ENCODE measurements around the gene IFNL3. TPM values are rescaled to one million over a fixed set of nuclear protein-coding genes. Genes with fewer than 3 reads are reported as not detected.
"Not testable (repeated sequence)": the region's sequence is repeated elsewhere in the genome, so short reads cannot be mapped to it uniquely, and the experiment has no call there.

IFNL3 gene
- total and polyA plus RNA-seq, 2 donors: 0.07 TPM; not detected in 1

GRCh38 chr19:39245166-39245565, 360 bp upstream of the IFNL3 start:
- H3K27me3 ChIP-seq (ENCODE audit: control insufficient read depth in 2 of 2, insufficient read depth in 1 of 2, low read length in 1 of 2): peaks cover 9 to 35% of the 10 kb centered on the region in 2 donors
- DNase-seq (ENCODE audit: low read depth in 6 of 9, low spot score in 9 of 9); H3K36me3 ChIP-seq (ENCODE audit: control insufficient read depth in 2 of 2, insufficient read depth in 2 of 2, low read length in 1 of 2): not testable (repeated sequence)

GRCh38 chr19:39243741-39244140, 1.1 kb downstream of the IFNL3 start:
- not testable (repeated sequence) for H3K4me3 ChIP-seq (ENCODE audit: low read length in 2 of 2); DNase-seq (ENCODE audit: low read depth in 6 of 9, low spot score in 9 of 9)

More at GRCh38 chr19:39245166-39245565, 360 bp upstream of the IFNL3 start:
- H3K27ac ChIP-seq (ENCODE audit: low read depth in 1 of 2, low read length in 1 of 2); H3K4me1 ChIP-seq (ENCODE audit: control insufficient read depth in 2 of 2, insufficient read depth in 2 of 2, low read length in 2 of 2); H3K4me3 ChIP-seq (ENCODE audit: low read length in 2 of 2); H3K9me3 ChIP-seq (ENCODE audit: control insufficient read depth in 2 of 2, insufficient read depth in 1 of 2, low read length in 1 of 2): not testable (repeated sequence)
- no CpG with 5 or more reads among the region's 1 CpG for WGBS

GRCh38 chr19:39240421-39240820, 4.4 kb downstream of the IFNL3 start:
- WGBS: 98% methylated on average over 7 of the region's 7 CpGs

More at GRCh38 chr19:39243741-39244140, 1.1 kb downstream of the IFNL3 start:
- not testable (repeated sequence) for H3K27ac ChIP-seq (ENCODE audit: low read depth in 1 of 2, low read length in 1 of 2); H3K9me3 ChIP-seq (ENCODE audit: control insufficient read depth in 2 of 2, insufficient read depth in 1 of 2, low read length in 1 of 2); H3K4me1 ChIP-seq (ENCODE audit: control insufficient read depth in 2 of 2, insufficient read depth in 2 of 2, low read length in 2 of 2); H3K36me3 ChIP-seq (ENCODE audit: control insufficient read depth in 2 of 2, insufficient read depth in 2 of 2, low read length in 1 of 2)
- 94% methylated on average over 13 of the region's 13 CpGs for WGBS
- H3K27me3 ChIP-seq (ENCODE audit: control insufficient read depth in 2 of 2, insufficient read depth in 1 of 2, low read length in 1 of 2): peaks cover 9 to 20% of the 10 kb centered on the region in 2 donors

GRCh38 chr19:39238944-39239343, 5.9 kb downstream of the IFNL3 start:
- Histone ChIP-seq H3K9me3 (ENCODE audit: control insufficient read depth in 2 of 2, insufficient read depth in 1 of 2, low read length in 1 of 2) (no peaks in the 10 kb centered on the region), H3K4me1 (ENCODE audit: control insufficient read depth in 2 of 2, insufficient read depth in 2 of 2, low read length in 2 of 2) (peaks cover 5 to 7% of the 10 kb centered on the region in 2 donors), H3K4me3 (ENCODE audit: low read length in 2 of 2) (no peak overlapping the region), H3K36me3 (ENCODE audit: control insufficient read depth in 2 of 2, insufficient read depth in 2 of 2, low read length in 1 of 2) (no peaks in the 10 kb centered on the region), H3K27me3 (ENCODE audit: control insufficient read depth in 2 of 2, insufficient read depth in 1 of 2, low read length in 1 of 2) (peaks cover 0 to 3% of the 10 kb centered on the region in 2 donors), H3K27ac (ENCODE audit: low read depth in 1 of 2, low read length in 1 of 2) (no peak overlapping the region)
- no peak for DNase-seq (ENCODE audit: low read depth in 6 of 9, low spot score in 9 of 9)
- 98% methylated on average over 6 of the region's 6 CpGs for WGBS

More at GRCh38 chr19:39240421-39240820, 4.4 kb downstream of the IFNL3 start:
- peaks cover 0 to 3% of the 10 kb centered on the region in 2 donors for H3K27me3 ChIP-seq (ENCODE audit: control insufficient read depth in 2 of 2, insufficient read depth in 1 of 2, low read length in 1 of 2)
- DNase-seq (ENCODE audit: low read depth in 6 of 9, low spot score in 9 of 9): no peak
- H3K4me3 ChIP-seq (ENCODE audit: low read length in 2 of 2): no peak overlapping the region
- no peak overlapping the region for H3K27ac ChIP-seq (ENCODE audit: low read depth in 1 of 2, low read length in 1 of 2)
- no peaks in the 10 kb centered on the region for H3K36me3 ChIP-seq (ENCODE audit: control insufficient read depth in 2 of 2, insufficient read depth in 2 of 2, low read length in 1 of 2)
- H3K9me3 ChIP-seq (ENCODE audit: control insufficient read depth in 2 of 2, insufficient read depth in 1 of 2, low read length in 1 of 2): no peaks in the 10 kb centered on the region
- peaks cover 5 to 7% of the 10 kb centered on the region in 2 donors for H3K4me1 ChIP-seq (ENCODE audit: control insufficient read depth in 2 of 2, insufficient read depth in 2 of 2, low read length in 2 of 2)

GRCh38 chr19:39238209-39238608, 6.6 kb downstream of the IFNL3 start:
- peaks cover 5 to 7% of the 10 kb centered on the region in 2 donors for H3K4me1 ChIP-seq (ENCODE audit: control insufficient read depth in 2 of 2, insufficient read depth in 2 of 2, low read length in 2 of 2)
- H3K4me3 ChIP-seq (ENCODE audit: low read length in 2 of 2): no peak overlapping the region
- DNase-seq (ENCODE audit: low read depth in 6 of 9, low spot score in 9 of 9): no peak
- no peak overlapping the region for H3K27ac ChIP-seq (ENCODE audit: low read depth in 1 of 2, low read length in 1 of 2)
- 94% methylated on average over 6 of the region's 6 CpGs for WGBS
- no peaks in the 10 kb centered on the region for H3K9me3 ChIP-seq (ENCODE audit: control insufficient read depth in 2 of 2, insufficient read depth in 1 of 2, low read length in 1 of 2)
- no peaks in the 10 kb centered on the region for H3K36me3 ChIP-seq (ENCODE audit: control insufficient read depth in 2 of 2, insufficient read depth in 2 of 2, low read length in 1 of 2)
- H3K27me3 ChIP-seq (ENCODE audit: control insufficient read depth in 2 of 2, insufficient read depth in 1 of 2, low read length in 1 of 2): peaks cover 0 to 3% of the 10 kb centered on the region in 2 donors

- Histone ChIP-seq H3K4me3 (ENCODE audit: low read length in 2 of 2) (peak overlapping the region in 1 of 2 donors; percentile 26), H3K4me1 (ENCODE audit: control insufficient read depth in 2 of 2, insufficient read depth in 2 of 2, low read length in 2 of 2) (peaks cover 5 to 7% of the 10 kb centered on the region in 2 donors), H3K27ac (ENCODE audit: low read depth in 1 of 2, low read length in 1 of 2) (no peak overlapping the region), H3K36me3 (ENCODE audit: control insufficient read depth in 2 of 2, insufficient read depth in 2 of 2, low read length in 1 of 2) (no peaks in the 10 kb centered on the region), H3K9me3 (ENCODE audit: control insufficient read depth in 2 of 2, insufficient read depth in 1 of 2, low read length in 1 of 2) (no peaks in the 10 kb centered on the region), H3K27me3 (ENCODE audit: control insufficient read depth in 2 of 2, insufficient read depth in 1 of 2, low read length in 1 of 2) (peaks cover 0 to 4% of the 10 kb centered on the region in 2 donors)
- peak in 4 of 9 donors; percentile 11 to 47 (median 24) for DNase-seq (ENCODE audit: low read depth in 6 of 9, low spot score in 9 of 9)
- 39% methylated on average over 22 of the region's 22 CpGs for WGBS
Observed at GRCh38 chr19:39237200-39238184, 7.3 kb downstream of the IFNL3 start.

GRCh38 chr19:39236527-39236926, 8.3 kb downstream of the IFNL3 start:
- H3K4me1 ChIP-seq (ENCODE audit: control insufficient read depth in 2 of 2, insufficient read depth in 2 of 2, low read length in 2 of 2): peaks cover 5 to 7% of the 10 kb centered on the region in 2 donors
- no peaks in the 10 kb centered on the region for H3K9me3 ChIP-seq (ENCODE audit: control insufficient read depth in 2 of 2, insufficient read depth in 1 of 2, low read length in 1 of 2)
- 82% methylated on average over 12 of the region's 12 CpGs for WGBS
- H3K36me3 ChIP-seq (ENCODE audit: control insufficient read depth in 2 of 2, insufficient read depth in 2 of 2, low read length in 1 of 2): no peaks in the 10 kb centered on the region
- peaks cover 0 to 4% of the 10 kb centered on the region in 2 donors for H3K27me3 ChIP-seq (ENCODE audit: control insufficient read depth in 2 of 2, insufficient read depth in 1 of 2, low read length in 1 of 2)
- DNase-seq (ENCODE audit: low read depth in 6 of 9, low spot score in 9 of 9): no peak
- H3K4me3 ChIP-seq (ENCODE audit: low read length in 2 of 2): no peak overlapping the region
- no peak overlapping the region for H3K27ac ChIP-seq (ENCODE audit: low read depth in 1 of 2, low read length in 1 of 2)

- no peak overlapping the region for H3K27ac ChIP-seq (ENCODE audit: low read depth in 1 of 2, low read length in 1 of 2)
Observed at GRCh38 chr19:39232708-39233107, 12.1 kb downstream of the IFNL3 start.

GRCh38 chr19:39230096-39230764, 14.6 kb downstream of the IFNL3 start:
- WGBS: 99% methylated on average over 2 of the region's 2 CpGs
- Histone ChIP-seq H3K9me3 (ENCODE audit: control insufficient read depth in 2 of 2, insufficient read depth in 1 of 2, low read length in 1 of 2) (no peaks in the 10 kb centered on the region), H3K4me1 (ENCODE audit: control insufficient read depth in 2 of 2, insufficient read depth in 2 of 2, low read length in 2 of 2) (no peaks in the 10 kb centered on the region), H3K36me3 (ENCODE audit: control insufficient read depth in 2 of 2, insufficient read depth in 2 of 2, low read length in 1 of 2) (no peaks in the 10 kb centered on the region), H3K27me3 (ENCODE audit: control insufficient read depth in 2 of 2, insufficient read depth in 1 of 2, low read length in 1 of 2) (peaks cover 0 to 2% of the 10 kb centered on the region in 2 donors), H3K4me3 (ENCODE audit: low read length in 2 of 2) (no peak overlapping the region), H3K27ac (ENCODE audit: low read depth in 1 of 2, low read length in 1 of 2) (no peak overlapping the region)
- DNase-seq (ENCODE audit: low read depth in 6 of 9, low spot score in 9 of 9): no peak

More at GRCh38 chr19:39232708-39233107, 12.1 kb downstream of the IFNL3 start:
- DNase-seq (ENCODE audit: low read depth in 6 of 9, low spot score in 9 of 9): no peak
- Histone ChIP-seq H3K4me3 (ENCODE audit: low read length in 2 of 2) (no peak overlapping the region), H3K36me3 (ENCODE audit: control insufficient read depth in 2 of 2, insufficient read depth in 2 of 2, low read length in 1 of 2) (no peaks in the 10 kb centered on the region), H3K27me3 (ENCODE audit: control insufficient read depth in 2 of 2, insufficient read depth in 1 of 2, low read length in 1 of 2) (peaks cover 0 to 4% of the 10 kb centered on the region in 2 donors), H3K4me1 (ENCODE audit: control insufficient read depth in 2 of 2, insufficient read depth in 2 of 2, low read length in 2 of 2) (peaks cover under 1 to 2% of the 10 kb centered on the region in 2 donors), H3K9me3 (ENCODE audit: control insufficient read depth in 2 of 2, insufficient read depth in 1 of 2, low read length in 1 of 2) (no peaks in the 10 kb centered on the region)
- 97% methylated on average over 5 of the region's 5 CpGs for WGBS

Measured in thymus (tissue), 11 donors.